UCSD-AML1 (cell line): Measurements from ENCODE around the gene HAAO.
"Not testable (repeated sequence)": the region's sequence is repeated elsewhere in the genome, so short reads cannot be mapped to it uniquely, and the experiment has no call there.

ENCODE experiments used
- DNase-seq: peaks from one replicate; lab custom pipeline; 2025; ENCODE audit not compliant: unreplicated experiment; lab: John Stamatoyannopoulos, UW

Gene HAAO

DNA sequence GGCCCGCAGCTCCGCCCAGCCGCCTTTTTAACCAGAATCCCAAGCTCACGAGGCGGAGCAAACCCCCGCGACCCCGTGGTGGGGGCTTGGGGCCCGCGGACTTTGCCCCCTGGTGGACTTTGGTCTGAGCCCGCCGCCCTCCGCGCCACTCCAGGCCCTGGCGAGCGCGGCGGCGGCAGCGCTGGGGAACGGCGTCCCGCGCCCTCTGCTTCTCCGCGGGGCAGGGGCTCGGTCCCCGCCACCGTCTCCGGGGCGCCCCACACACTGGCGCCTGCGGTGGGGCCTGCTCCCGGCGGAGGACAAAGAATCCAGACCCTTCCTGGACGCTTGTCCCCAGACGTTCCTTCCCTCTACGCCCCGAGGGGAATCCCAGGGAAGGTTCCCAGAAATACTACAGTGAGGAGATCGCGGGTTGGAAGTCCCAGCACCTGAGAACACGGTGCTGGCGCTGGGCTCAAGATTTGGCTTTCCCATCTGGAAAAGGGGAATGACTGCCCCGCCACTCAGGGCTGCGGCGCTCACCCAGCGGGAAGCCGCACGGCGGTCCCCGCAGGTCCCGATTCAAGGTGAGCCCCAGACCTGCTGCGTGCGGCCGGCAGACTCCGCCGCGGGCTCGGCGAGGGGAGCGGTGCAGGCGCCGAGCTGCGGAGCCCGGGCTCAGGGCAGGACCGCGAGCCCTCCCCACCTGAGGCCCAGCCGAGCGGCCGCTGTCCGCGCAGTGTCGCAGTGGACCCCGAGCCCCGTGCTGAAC, at the start of gene HAAO:
Gene HAAO (minus strand): TSS at position 1 of the 751 bp plus-strand sequence. CDS start 47 bp downstream, outside the sequence.
- no peak for DNase-seq

DNA sequence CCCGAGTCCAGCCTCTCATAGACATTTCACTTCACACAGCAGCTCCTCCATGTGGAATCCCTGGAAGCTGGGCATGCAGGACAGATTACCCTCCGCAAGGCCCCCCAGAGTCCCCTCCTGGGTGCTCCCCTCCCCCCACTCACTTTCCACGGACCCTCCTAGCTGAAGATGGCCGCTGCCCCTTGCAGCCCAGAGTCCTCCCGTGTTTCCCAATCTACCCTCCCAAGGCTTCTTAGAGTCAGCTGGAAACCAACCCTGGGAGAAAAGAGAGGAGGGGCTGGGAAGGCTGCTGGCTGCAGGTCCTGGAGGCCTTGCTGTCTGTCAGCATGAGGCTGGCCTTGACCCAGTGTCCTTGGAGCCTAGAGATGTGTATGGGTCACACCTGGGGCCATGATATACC, 49.0 kb upstream of the HAAO start:
- DNase-seq: no peak

DNA sequence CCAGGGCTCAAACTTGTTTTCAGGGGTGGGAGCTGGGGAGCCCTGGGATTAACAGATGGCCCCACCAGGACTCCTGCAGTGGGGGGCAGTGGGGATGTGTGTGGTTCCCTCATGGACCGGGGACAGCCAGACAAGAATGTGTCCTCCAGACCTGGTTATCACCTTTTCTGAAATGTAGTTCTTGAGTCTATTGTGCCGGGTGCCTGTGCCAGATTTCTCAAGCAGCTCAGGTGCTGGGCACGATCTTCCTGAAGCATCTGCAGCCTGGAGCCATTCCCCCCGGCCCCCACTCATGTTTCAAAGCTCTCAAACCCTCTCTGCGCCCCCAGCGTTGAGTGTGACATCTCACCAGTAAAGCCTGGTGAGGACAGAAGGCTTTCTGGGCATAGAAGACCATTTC, 48.4 kb upstream of the HAAO start:
- DNase-seq: no peak

DNA sequence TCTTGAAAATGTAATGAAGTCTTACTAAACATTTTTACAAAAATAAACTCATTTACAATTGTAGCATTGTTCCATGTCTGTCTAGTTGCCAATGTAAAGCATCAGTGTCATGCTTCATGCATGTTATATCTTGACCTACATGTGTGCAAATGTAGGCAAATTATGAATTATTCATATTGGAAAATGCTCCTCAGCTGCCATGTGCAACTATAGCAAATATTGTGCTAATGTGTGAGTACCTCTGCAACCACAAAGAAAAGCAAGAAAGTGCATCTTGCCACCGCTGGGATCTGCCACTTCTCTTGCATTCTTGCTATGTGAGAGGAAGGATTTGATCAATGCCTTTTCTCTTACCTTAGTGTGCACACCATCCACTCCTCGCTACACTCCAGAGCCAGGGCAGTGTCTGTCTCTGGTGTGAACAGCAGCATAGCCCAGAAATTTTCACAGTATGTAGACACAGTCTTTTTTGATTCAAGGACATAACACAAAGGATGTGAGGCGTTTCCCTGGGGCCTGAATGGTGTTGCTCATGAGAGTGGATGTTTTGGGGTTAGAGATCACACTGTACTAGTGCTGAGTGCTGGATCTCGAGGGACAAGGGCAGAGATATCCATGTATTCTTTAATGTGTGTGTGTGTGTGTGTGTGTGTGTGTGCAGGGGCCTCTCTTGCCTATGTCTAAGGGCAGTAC, 47.6 kb upstream of the HAAO start:
- no peak for DNase-seq

DNA sequence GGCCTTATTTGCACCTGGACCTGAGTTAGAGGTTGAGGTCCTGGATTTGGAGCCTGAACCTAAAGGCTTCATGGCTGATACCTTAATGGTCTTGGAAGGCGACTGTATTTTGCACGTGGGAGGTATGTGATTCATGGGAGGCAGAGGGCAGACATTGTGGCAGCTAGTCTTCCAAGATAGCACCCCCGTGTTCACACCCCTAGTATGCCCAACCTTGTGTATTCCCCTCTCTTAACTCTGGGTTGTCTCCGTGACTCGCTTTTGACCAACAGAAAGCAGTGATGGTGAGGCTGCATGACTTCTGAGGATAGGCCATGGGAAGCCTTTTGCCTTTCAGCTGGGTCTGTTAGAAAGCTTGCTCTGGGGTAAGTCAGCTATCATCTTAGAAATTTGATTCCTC, 45.8 kb upstream of the HAAO start:
- DNase-seq: no peak

DNA sequence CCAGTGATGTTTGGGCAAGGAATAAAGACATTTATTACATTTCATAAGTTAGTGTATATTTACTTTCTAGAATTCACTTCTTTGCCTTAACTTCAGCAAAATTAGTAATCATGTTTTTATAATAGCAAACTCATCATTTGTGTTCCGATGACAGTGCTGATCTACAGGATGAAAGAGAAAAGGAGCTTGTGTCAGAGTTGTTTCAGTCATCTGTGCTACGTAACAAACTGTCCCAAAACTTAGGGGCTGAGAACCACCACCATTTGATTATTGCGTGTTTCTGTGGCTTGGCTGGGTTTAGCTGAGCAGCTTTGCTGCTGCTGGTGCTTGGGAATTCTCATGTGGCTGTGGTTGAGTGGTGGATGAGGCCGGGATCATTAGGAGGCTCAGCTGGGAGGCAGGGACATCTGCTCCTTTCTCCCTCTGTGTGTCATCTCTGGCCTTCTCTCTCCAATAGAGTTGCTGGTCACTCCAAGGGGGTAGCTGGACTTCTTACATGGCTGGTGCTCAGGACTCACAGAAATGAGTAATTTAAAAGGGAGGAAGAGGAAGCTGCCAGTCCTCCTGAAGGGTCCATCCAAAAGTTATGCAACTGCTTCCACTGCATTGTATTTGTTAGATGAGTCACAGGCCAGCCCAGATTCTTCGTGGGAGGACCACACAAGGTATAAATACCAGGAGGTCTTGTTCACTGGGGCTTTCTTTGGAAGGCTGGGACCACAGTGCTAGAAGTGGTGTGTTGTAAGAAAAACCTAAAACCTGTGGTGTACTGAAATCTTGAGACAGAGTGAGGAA, 43.4 kb upstream of the HAAO start:
- DNase-seq: no peak

DNA sequence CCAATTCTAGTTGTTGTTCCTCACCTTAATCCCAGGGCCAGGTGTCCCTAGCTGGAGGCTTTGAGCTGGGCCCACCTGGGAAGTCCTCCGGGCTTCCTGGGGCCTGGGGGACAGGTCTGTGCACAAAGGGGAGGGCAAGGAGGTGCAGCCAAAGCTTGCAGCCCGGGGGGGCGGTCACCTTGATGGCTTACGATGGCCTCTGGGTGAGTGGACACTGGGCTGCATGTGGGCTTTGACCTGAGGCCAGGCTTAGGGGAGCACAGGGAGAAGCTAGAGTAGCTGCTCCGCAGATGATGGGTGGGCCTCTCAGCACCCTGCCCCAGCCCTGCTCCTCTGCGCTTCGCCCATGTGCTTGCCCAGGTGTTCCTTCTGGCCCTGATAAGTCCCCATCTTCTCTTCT, 41.8 kb upstream of the HAAO start:
- no peak for DNase-seq

DNA sequence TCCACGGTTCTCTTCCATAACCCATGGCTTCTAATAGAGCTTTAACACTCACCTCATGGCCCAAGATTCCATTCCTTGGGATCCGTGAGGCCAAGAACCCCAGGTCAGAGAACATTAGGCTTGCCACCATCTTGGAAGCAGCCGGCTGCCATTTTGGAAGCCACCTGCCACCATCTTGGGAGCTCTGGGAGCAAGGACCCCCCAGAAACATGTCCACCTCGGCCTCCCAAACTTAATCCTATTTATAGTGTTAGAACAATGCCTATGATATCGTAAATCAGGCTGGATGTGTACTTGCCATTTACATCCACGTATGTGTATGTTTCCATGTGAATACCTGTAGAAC, 39.9 kb upstream of the HAAO start:
- DNase-seq: no peak

DNA sequence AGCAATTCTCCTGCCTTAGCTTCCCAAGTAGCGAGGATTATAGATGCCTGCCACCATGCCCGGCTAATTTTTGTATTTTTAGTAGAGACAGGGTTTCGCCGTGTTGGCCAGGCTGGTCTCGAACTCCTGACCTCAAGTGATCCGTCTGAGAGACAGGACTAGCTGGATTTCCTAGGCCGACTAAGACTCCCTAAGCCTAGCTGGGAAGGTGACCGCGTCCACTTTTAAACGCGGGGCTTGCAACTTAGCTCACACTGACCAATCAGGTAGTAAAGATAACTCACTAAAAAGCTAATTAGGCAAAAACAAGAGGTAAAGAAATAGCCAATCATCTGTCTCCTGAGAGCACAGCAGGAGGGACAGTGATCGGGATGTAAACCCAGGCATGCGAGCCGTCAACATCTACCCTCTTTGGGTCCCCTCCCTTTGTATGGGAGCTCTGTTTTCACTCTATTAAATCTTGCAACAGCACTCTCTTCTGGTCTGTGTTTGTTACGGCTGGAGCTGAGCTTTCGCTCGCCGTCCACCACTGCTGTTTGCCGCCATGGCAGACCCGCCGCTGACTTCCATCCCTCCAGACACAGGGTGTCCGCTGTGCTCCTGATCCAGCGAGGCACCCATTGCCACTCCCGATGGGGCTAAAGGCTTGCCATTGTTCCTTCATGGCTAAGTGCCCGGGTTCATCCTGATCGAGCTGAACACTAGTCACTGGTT, 39.3 kb upstream of the HAAO start:
- DNase-seq: not testable (repeated sequence)

DNA sequence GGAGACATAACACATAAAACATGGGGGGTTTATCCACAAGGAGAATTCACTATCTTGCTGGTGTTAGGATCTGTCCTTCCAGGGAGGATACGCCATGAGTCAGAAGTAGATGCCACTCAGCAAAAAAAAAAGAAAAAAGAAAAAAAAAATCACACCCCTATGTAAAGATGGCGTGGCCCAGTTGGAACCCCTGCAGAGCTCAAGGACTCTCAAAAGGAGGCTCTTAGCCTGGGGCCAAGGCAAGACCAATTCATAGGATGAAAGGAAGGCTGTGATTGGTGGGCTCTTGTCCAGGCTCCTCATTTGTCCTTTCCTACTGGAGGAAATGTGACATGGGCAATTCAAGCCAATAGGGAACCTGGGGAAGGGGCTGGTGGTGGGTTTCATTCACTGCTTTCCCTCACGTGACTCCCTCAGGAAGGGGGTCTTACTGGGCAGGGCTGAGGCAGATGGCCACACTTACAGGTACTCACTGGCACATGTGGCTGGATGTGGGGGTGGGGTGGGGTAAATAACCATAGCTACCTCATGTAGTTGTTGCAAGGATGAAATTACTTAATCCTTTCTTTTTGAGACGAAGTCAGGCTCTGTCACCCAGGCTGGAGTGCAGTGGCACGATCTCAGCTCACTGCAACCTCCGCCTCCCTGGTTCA, 38.7 kb upstream of the HAAO start:
- no peak for DNase-seq

DNA sequence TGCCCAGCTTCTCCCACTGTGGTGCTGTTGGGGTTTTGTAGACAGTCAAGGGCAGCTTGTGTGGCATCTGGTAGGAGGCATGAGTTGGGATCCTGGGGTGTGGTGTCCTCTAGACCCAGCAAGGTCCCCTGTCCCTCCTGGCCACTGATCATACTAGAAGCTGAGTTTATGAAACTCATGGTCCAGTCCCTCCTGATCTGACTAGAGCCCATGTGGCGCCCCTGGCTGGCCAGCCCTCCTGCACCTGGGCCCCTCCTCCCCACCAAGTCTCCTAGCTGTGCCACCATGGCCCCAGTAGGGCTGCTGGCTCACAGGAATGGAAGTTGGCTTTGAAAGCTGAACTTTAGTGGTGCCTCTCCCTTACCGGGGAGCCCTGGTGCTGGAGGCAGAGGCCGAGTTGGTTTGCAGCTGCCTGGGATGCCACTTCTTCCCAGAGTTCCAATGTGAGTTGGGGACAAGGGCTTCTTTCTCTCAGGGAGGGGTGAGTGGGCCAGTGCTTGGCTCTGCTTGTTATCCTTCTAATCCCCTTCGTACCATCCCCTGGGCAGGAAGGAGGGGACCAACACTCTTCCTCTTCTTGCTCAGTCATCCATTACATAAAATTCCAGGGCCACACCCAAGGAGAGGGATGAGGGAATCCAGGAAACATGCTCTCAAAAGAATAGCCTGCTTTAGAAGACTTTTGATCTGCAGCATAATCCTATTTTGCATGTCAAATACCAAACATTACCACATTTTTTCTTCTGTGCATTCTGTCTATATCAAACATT, 37.5 kb upstream of the HAAO start:
- DNase-seq: no peak

DNA sequence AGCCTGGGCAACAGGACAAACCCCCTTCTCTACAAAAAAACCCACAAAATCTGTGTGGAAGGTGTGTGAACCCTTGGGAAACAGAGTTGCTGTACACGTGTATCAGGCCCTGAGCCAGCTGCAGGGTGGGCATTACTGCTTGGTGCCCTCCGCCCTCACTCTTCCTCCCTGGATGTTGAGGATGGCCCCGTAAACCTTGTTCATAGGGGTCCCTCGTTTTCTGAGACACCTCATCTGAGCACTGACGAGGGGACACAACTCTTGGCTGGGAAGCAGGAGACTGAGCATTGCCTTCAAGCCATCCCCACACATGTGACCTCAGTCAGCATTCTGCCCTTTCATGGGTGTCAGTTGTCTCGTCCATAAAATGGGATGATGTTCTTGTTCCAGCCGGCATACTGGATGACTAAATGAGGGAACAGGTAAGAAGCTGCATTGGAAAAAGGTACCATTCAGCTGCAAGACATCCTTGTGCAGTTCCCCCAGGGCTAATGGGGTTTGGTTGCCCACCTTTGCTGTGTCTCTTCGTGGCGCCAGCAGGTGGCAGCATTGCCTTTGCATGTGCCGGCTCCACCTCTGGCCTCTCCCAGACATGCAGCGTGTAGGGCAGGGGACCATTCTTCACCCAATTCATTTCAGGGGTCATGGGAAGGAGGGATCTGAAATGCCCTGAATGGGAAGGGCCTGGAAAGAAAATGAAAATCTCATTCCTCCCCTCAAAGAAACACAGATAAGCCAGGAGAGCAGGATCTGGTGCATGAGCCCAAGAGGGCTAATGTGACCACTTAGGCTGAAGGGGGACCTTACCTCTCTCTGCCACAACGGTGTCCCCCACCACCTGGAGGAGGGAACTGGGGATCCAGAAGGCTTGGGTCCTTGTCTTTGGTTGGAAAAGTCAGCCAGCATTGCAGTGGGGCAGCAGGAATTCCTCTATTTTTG, 36.4 kb upstream of the HAAO start:
- peak; percentile 72 for DNase-seq

DNA sequence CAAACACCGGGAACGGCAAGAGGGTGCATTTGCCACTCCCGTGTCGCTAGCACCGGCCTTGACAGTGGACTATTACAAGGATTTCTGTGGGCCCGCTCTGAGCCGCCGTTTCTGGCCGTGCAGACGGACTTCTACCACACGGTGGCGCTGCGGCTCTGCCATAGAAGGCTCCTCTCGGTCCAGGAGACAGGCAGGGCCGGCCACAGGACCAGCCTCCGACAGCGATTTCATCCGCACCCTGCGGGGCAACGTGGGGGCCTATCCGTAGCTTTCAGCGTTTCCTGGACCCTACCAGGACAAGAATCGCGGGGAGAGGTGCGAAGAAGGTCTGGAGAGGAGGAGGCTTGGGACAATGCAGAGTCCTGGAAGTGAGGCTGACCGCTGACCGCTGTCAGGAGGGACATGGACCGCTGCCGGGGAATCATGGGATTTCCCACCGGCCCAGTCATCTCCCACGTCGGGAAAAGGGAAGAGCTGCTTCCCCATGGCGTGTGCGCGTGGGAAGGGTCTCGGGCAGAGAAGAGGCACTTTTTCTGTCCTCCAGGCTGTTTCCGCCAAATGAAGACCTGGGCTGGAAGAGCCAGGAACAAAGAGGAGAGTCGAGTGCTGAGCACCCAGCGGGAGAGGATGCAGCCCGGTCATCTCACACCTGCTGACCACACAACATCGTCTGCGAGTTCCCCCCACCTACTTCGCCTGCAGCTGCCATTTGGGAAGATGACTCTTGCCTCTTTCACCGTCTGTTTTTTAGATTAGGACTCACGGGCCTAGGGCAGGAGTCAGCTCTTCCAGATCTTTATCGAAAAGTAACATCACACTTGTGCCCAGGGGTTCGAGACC, 35.5 kb upstream of the HAAO start:
- peak; percentile 85 for DNase-seq

DNA sequence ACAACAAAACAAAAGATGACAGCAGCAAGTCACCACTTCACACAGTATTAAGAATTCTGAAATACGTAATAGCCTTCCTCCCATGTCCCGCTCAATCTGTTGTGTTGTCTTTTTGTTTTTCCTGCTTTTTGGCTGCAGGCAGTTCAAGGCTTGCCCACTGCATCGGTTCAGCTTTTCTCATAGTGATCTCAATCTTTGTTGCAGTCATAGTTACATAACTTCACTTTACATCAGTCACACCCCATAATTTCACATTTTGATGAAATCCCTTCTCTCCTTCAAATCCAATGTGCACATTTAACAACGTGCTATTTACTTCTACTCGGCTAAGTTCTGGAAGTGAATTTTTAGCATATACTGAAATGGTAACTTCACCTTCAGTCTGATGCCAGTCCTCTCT, 33.8 kb upstream of the HAAO start:
- no peak for DNase-seq

DNA sequence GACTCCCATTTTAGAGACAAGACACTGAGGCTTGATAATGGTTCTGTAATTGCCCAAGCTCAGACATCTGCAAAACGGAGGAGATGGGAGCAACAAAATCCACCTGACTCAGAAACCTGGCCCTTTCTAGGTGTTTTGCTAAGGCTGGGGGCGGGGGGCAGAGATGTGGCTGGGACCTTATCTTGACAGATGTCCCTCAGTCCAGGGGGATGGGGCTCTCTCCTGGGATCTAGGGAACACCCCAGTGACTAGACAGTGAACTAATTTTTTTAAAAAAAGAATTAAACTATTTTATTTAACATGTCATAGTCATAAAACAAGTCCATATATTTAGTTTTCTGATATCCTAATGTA, 32.0 kb upstream of the HAAO start:
- DNase-seq: no peak

DNA sequence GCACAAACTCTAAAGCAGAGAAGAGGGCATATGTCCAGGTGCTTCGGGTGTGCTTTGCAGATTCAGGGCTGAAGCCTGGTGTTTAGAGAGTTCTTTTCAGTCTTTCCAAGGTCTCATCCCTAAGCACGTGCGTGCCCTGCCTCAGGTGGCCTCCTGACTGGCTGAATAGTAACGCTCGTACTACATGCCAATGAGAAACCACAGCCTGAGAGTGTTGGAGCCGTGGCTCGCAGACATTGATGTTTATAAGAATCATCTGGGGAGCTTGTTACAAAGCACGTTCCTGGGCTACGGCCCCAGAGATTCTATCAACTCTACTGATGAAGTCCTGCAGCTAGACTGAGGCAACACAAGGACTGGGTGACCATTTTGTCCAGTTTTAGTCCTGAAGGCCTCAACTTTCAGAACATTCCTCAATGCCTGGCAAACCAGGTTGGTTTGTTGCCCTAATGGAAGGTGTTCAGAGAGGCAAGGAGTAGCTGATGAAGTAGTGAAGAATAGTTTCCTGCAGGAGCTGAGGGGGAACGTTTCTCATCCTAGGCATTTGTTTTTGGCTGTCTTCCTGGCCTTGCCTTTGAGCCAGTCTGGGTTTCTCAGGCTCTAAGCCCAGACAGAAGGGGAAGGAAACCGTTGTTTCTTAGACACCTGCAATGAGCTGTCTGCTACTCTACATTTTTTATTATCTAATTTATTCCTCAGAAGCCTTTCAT, 31.5 kb upstream of the HAAO start:
- DNase-seq: no peak

DNA sequence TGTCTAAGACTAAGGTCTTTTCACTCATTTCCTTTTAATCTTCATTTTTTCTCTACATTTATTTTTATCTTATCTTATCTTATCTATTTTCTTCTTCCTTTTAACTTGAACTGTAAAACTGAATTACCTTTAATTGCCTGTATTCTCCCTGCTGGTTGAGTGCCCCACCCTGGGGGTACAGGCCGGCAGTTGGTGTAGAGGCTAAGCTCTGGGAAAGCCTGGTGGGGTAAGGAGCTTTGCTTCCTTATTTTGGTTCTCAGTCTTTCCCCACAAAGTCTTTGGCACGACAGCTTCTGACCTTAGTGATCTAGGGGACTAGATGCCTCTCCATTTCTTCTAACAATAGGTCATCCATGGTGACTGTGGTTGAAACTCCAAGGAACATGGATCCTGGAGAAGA, 26.8 kb upstream of the HAAO start:
- DNase-seq: no peak

DNA sequence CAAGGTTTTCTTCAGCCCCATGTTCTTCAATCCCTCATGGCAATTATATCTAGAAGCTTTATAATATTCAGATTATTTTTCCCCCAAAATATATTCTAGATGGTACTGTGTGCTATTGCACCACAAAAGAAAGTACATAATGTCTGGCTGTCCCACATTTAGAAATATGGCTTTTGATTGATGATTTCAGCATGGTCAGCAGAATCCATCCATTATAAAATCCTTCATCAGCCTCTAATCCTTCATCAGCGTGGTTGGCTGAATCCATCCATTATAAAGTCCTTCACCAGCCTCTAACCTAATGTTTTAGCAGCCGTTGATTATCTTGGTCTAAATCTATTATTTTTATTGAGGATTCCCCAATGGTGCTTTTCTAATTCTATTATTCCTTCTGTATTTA, 23.3 kb upstream of the HAAO start:
- no peak for DNase-seq
